SU-DHL-6 (cell line): ENCODE measurements around the gene SPAG9.

ENCODE experiments used
- CTCF ChIP-seq: fragments of 200-600 bp; sonication (generic); IDR thresholded peaks from one replicate; pipeline ENCODE4 v1.5.1; 2017; ENCODE audit warnings: antibody characterized with exemption, mild to moderate bottlenecking, low read length, moderate library complexity; ENCODE audit not compliant: insufficient read depth, poor library complexity, severe bottlenecking
- EZH2phosphoT487 ChIP-seq: fragments of 200-600 bp; sonication (generic), shearing (Covaris generic); conservative IDR thresholded peaks from 2 replicates; pipeline ENCODE4 v1.6.1; 2018; ENCODE audit warnings: mild to moderate bottlenecking, antibody characterized with exemption, low read length, moderate library complexity, mixed read lengths

- TF ChIP-seq CTCF (no peak), EZH2phosphoT487 (no peak)
These were observed 105.5 kb downstream of the SPAG9 start for GRCh38 chr17:51015145-51015558.
